Left renal pelvis (tissue), 4 donors: ENCODE measurements around the gene NOXO1. TPM values are rescaled to one million over a fixed set of nuclear protein-coding genes. Genes with fewer than 3 reads are reported as not detected.

Experiments
- polyA plus RNA-seq, 4 donors: library from polyadenylated mRNA; unstranded; fragments of 120-200 nt; gene quantifications; one replicate each; pipeline ENCODE4 v1.2.1, GENCODE V29; 2013; ENCODE audit not compliant: insufficient read length in 4 of 4

NOXO1 gene
- polyA plus RNA-seq, 4 donors = 0.45 to 3.0 (median 0.78) TPM

Other genes with a start within 250 kb of the NOXO1 start
- gene NME3, start 209.9 kb downstream of the NOXO1 start, polyA plus RNA-seq = 10 to 100 TPM; 18.7 to 46.6 (median 22.9) TPM
- gene EME2, start 208.7 kb downstream of the NOXO1 start, polyA plus RNA-seq = 10 to 100 TPM in 1 of 4 donors, 1 to 10 TPM in 3; 5.7 to 16.1 (median 8.0) TPM
- 10 to 100 TPM; 37.1 to 89.4 (median 57.9) TPM for gene MRPS34, start 208.3 kb downstream of the NOXO1 start, polyA plus RNA-seq
- gene SPSB3, start 198.9 kb downstream of the NOXO1 start, polyA plus RNA-seq = 10 to 100 TPM; 31.4 to 53.3 (median 35.4) TPM
- 10 to 100 TPM; 32.7 to 58.6 (median 34.8) TPM for gene NUBP2, start 198.5 kb downstream of the NOXO1 start, polyA plus RNA-seq
- 1 to 10 TPM in 3 of 4 donors, under 1 TPM in 1; 0.15 to 3.6 (median 1.6) TPM for gene IGFALS, start 187.8 kb downstream of the NOXO1 start, polyA plus RNA-seq
- 10 to 100 TPM; 29.7 to 51.8 (median 31.9) TPM for gene HAGH, start 154.6 kb downstream of the NOXO1 start, polyA plus RNA-seq
- gene FAHD1, start 154.3 kb downstream of the NOXO1 start, polyA plus RNA-seq = 10 to 100 TPM; 22.5 to 46.7 (median 34.7) TPM
- 1 to 10 TPM in 2 of 4 donors, under 1 TPM in 2; 0.25 to 3.1 (median 1.00) TPM for gene MEIOB, start 109.3 kb downstream of the NOXO1 start, polyA plus RNA-seq
- under 1 TPM in 3 of 4 donors, not detected in 1; 0.27 to 0.63 (median 0.42) TPM for gene HS3ST6, start 63.1 kb downstream of the NOXO1 start, polyA plus RNA-seq
- gene MSRB1, start 38.3 kb downstream of the NOXO1 start, polyA plus RNA-seq = 10 to 100 TPM; 12.7 to 78.7 (median 58.5) TPM
- under 1 TPM; 0.09 to 0.34 (median 0.13) TPM for gene RPL3L, start 26.8 kb downstream of the NOXO1 start, polyA plus RNA-seq
- gene NDUFB10, start 21.9 kb downstream of the NOXO1 start, polyA plus RNA-seq = 100 to 1,000 TPM in 3 of 4 donors, 10 to 100 TPM in 1; 86.4 to 134 (median 128) TPM
- 1,000 to 10,000 TPM; 1,831 to 2,075 (median 1,960) TPM for gene RPS2, start 16.6 kb downstream of the NOXO1 start, polyA plus RNA-seq
- not detected for gene RNF151, start 14.6 kb downstream of the NOXO1 start, polyA plus RNA-seq
- gene TBL3, start 9.4 kb downstream of the NOXO1 start, polyA plus RNA-seq = 10 to 100 TPM; 25.1 to 46.9 (median 29.1) TPM
- 10 to 100 TPM; 17.3 to 29.2 (median 23.9) TPM for gene GFER, start 2.7 kb upstream of the NOXO1 start, polyA plus RNA-seq
- 1 to 10 TPM; 1.7 to 3.1 (median 1.9) TPM for gene SYNGR3, start 8.5 kb upstream of the NOXO1 start, polyA plus RNA-seq
- 10 to 100 TPM; 16.9 to 28.3 (median 18.9) TPM for gene ZNF598, start 28.4 kb upstream of the NOXO1 start, polyA plus RNA-seq
- gene NPW, start 38.3 kb upstream of the NOXO1 start, polyA plus RNA-seq = 10 to 100 TPM in 1 of 4 donors, 1 to 10 TPM in 3; 4.2 to 12.3 (median 7.3) TPM
- gene NHERF2, start 45.4 kb upstream of the NOXO1 start, polyA plus RNA-seq = 100 to 1,000 TPM; 102 to 161 (median 104) TPM
- 10 to 100 TPM; 15.8 to 27.1 (median 17.5) TPM for gene NTHL1, start 66.4 kb upstream of the NOXO1 start, polyA plus RNA-seq
- gene TSC2, start 66.5 kb upstream of the NOXO1 start, polyA plus RNA-seq = 100 to 1,000 TPM; 121 to 183 (median 146) TPM
- gene PKD1, start 154.4 kb upstream of the NOXO1 start, polyA plus RNA-seq = 100 to 1,000 TPM in 2 of 4 donors, 10 to 100 TPM in 2; 51.6 to 119 (median 94.0) TPM
- gene RAB26, start 167.2 kb upstream of the NOXO1 start, polyA plus RNA-seq = 1 to 10 TPM; 1.9 to 4.0 (median 2.4) TPM
- gene TRAF7, start 174.3 kb upstream of the NOXO1 start, polyA plus RNA-seq = 10 to 100 TPM; 41.7 to 56.9 (median 50.5) TPM
- gene CASKIN1, start 215.1 kb upstream of the NOXO1 start, polyA plus RNA-seq = 1 to 10 TPM in 3 of 4 donors, under 1 TPM in 1; 0.79 to 2.4 (median 1.4) TPM
- gene MLST8, start 224.0 kb upstream of the NOXO1 start, polyA plus RNA-seq = 10 to 100 TPM; 32.8 to 55.0 (median 40.7) TPM
- 10 to 100 TPM in 1 of 4 donors, 1 to 10 TPM in 3; 4.6 to 11.5 (median 5.4) TPM for gene BRICD5, start 229.4 kb upstream of the NOXO1 start, polyA plus RNA-seq
- gene PGP, start 233.4 kb upstream of the NOXO1 start, polyA plus RNA-seq = 10 to 100 TPM in 3 of 4 donors, 1 to 10 TPM in 1; 7.3 to 19.3 (median 13.3) TPM
- gene E4F1, start 242.1 kb upstream of the NOXO1 start, polyA plus RNA-seq = 10 to 100 TPM; 13.8 to 24.3 (median 15.7) TPM